OCI-LY7 (cell line): ENCODE data around the gene UBE2E1. TPM values are rescaled to one million over a fixed set of nuclear protein-coding genes. Genes with fewer than 3 reads are reported as not detected.

Experiments used
- Bru-seq: library from RNA; stranded (reverse); fragments of 400-500 nt; gene quantifications from one replicate; lab custom pipeline; 2021; lab: Mats Ljungman, UMichigan
- BruChase-seq, 2 experiments: library from RNA; stranded (reverse); fragments of 400-500 nt; gene quantifications; one replicate each; lab custom pipeline; 2021; lab: Mats Ljungman, UMichigan
- BruUV-seq: library from RNA; stranded (reverse); fragments of 400-500 nt; replicated peaks from 2 replicates; lab custom pipeline; 2021; lab: Mats Ljungman, UMichigan
- CTCF ChIA-PET: fragments of 300-600 bp; sonication (Branson Sonifier 250); formaldehyde crosslinking; loops from one replicate; lab custom pipeline; 2022; ENCODE audit warnings: antibody characterized with exemption; ENCODE audit not compliant: unreplicated experiment; lab: Charles Lee
- POLR2A ChIA-PET: fragments of 300-600 bp; sonication (Branson Sonifier 250); formaldehyde crosslinking; loops from one replicate; lab custom pipeline; 2022; ENCODE audit warnings: antibody characterized with exemption; lab: Charles Lee
- DNase-seq: peaks from one replicate; pipeline ENCODE4 v3.0.0-alpha.2; 2015; ENCODE audit warnings: low spot score
- H2AFZ ChIP-seq: fragments of 200-600 bp; sonication (generic), shearing (Covaris generic); 2 replicates; pipeline ENCODE4 v1.6.1; 2014; ENCODE audit warnings: mild to moderate bottlenecking, antibody characterized with exemption, low read length, moderate library complexity
- H3K27ac ChIP-seq: fragments of 200-600 bp; sonication (generic); 2 replicates; pipeline ENCODE4 v1.5.1; 2014; ENCODE audit warnings: mixed run types, low read depth, mild to moderate bottlenecking, moderate library complexity, low read length, inconsistent platforms; ENCODE audit not compliant: poor library complexity, severe bottlenecking
- H3K36me3 ChIP-seq: fragments of 200-600 bp; sonication (generic); 2 replicates; pipeline ENCODE4 v1.6.1; 2014; ENCODE audit warnings: mild to moderate bottlenecking, antibody characterized with exemption, low read length, moderate library complexity, mixed read lengths; ENCODE audit not compliant: insufficient read depth
- H3K4me1 ChIP-seq: fragments of 200-600 bp; sonication (generic); 2 replicates; pipeline ENCODE4 v1.5.1; 2014; ENCODE audit warnings: mild to moderate bottlenecking, low read length; ENCODE audit not compliant: insufficient read depth, poor library complexity, severe bottlenecking
- H3K4me2 ChIP-seq: fragments of 200-600 bp; sonication (generic); 2 replicates; pipeline ENCODE4 v1.6.1; 2014; ENCODE audit warnings: mild to moderate bottlenecking, low read length
- H3K4me3 ChIP-seq: fragments of 200-600 bp; sonication (generic); 2 replicates; pipeline ENCODE4 v1.5.1; 2014; ENCODE audit warnings: mild to moderate bottlenecking, low read depth, low read length; ENCODE audit not compliant: poor library complexity, severe bottlenecking
- H3K79me2 ChIP-seq: fragments of 200-600 bp; sonication (generic); 2 replicates; pipeline ENCODE4 v1.6.1; 2016; ENCODE audit warnings: low read depth, mild to moderate bottlenecking, low read length, moderate library complexity, mixed read lengths; ENCODE audit not compliant: insufficient read depth
- H3K9me2 ChIP-seq: fragments of 200-600 bp; sonication (generic); 2 replicates; pipeline ENCODE4 v1.6.1; 2016; ENCODE audit warnings: mild to moderate bottlenecking, low read length, mixed read lengths; ENCODE audit not compliant: insufficient read depth
- H3K9me3 ChIP-seq: fragments of 200-600 bp; sonication (generic); 2 replicates; pipeline ENCODE4 v1.6.1; 2014; ENCODE audit warnings: mild to moderate bottlenecking, mixed run types, low read length, mixed read lengths
- H4K20me1 ChIP-seq: fragments of 200-600 bp; sonication (generic); 2 replicates; pipeline ENCODE4 v1.6.1; 2014; ENCODE audit warnings: mild to moderate bottlenecking, antibody characterized with exemption, low read length, moderate library complexity, mixed read lengths; ENCODE audit not compliant: insufficient read depth
- EZH2phosphoT487 ChIP-seq: fragments of 200-600 bp; sonication (generic); IDR thresholded peaks from 2 replicates; pipeline ENCODE4 v1.6.1; 2018; ENCODE audit warnings: low read depth, borderline replicate concordance, mild to moderate bottlenecking, mixed run types, antibody characterized with exemption, low read length, moderate library complexity, mixed read lengths
- intact Hi-C: fragments of 100-400 bp; cut with micrococcal nuclease; formaldehyde crosslinking; loops from one replicate; pipeline ENCODE4 v1.10.0; 2022; ENCODE audit not compliant: unreplicated experiment
- long read RNA-seq: library from polyadenylated mRNA; stranded (forward); transcript quantifications from one replicate; pipeline ENCODE4 v2.0.0, GENCODE V29; 2022
- total RNA-seq, 2 experiments: library from RNA; depleted of rRNA in 1 of 2; stranded (reverse); fragments of >200 nt in 1 of 2; shearing (Covaris generic) in 1 of 2; gene quantifications; 2 replicates each; pipeline ENCODE4 v1.2.3, GENCODE V29; 2014 to 2022
- TF ChIP-seq, protein P1 (sequence below): fragments of 200-600 bp; sonication (generic); conservative IDR thresholded peaks from 2 replicates; pipeline ENCODE4 v1.5.1; 2014; ENCODE audit warnings: mild to moderate bottlenecking, antibody characterized with exemption, low read length, moderate library complexity, mixed read lengths

Gene UBE2E1
- total RNA-seq (2014; rRNA removed; shearing (Covaris generic)) (96.7 and 126 TPM in 2 replicates), total RNA-seq (2022) (142 and 167 TPM in 2 replicates), Bru-seq, nascent RNA (percentile 93 among the genes with signal in this experiment), BruChase-seq, experiment 1, labeled RNA remaining after a 6-hour chase (percentile 93 among the genes with signal in this experiment), BruChase-seq, experiment 2, labeled RNA remaining after a 2-hour chase (percentile 85 among the genes with signal in this experiment)
- long read RNA-seq, partial matches to known transcripts: 2 of 17 reads
- long read RNA-seq, other reads (novel, unspliced or antisense): 14 of 17 reads

- DNase-seq: peak; percentile 87
- Histone ChIP-seq H3K27ac (peak within 1 kb of the TSS; percentile 47), H4K20me1 (peaks cover 18% of the 10 kb centered on the region; the same call in 1 of the 2 replicates), H3K9me3 (no peaks in the 10 kb centered on the region), H3K79me2 (peaks cover 43% of the 10 kb centered on the region; the same call in 1 of the 2 replicates), H3K9me2 (no peaks in the 10 kb centered on the region), H3K4me2 (peak within 1 kb of the TSS; percentile 88), H3K4me3 (peak within 1 kb of the TSS; percentile 85), H2AFZ (peak within 1 kb of the TSS; percentile 83), H3K4me1 (peaks cover 48% of the 10 kb centered on the region), H3K36me3 (peaks cover 23% of the 10 kb centered on the region)
- no TSS peak for BruUV-seq
- TF ChIP-seq, protein P1, sequence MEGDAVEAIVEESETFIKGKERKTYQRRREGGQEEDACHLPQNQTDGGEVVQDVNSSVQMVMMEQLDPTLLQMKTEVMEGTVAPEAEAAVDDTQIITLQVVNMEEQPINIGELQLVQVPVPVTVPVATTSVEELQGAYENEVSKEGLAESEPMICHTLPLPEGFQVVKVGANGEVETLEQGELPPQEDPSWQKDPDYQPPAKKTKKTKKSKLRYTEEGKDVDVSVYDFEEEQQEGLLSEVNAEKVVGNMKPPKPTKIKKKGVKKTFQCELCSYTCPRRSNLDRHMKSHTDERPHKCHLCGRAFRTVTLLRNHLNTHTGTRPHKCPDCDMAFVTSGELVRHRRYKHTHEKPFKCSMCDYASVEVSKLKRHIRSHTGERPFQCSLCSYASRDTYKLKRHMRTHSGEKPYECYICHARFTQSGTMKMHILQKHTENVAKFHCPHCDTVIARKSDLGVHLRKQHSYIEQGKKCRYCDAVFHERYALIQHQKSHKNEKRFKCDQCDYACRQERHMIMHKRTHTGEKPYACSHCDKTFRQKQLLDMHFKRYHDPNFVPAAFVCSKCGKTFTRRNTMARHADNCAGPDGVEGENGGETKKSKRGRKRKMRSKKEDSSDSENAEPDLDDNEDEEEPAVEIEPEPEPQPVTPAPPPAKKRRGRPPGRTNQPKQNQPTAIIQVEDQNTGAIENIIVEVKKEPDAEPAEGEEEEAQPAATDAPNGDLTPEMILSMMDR: no peak
- no peak for TF ChIP-seq EZH2phosphoT487
- intact Hi-C loops: loop anchor here (2.0 to 10.0 kb wide), 8 partner anchors 45 to 881 kb away; partner anchors contain the start of genes NR1D2 and UBE2E2
- ChIA-PET CTCF (no interaction called here), POLR2A (interaction anchor here (0.6 to 1.5 kb wide), 4 partner anchors 14 to 421 kb away, joined by 3 to 4 read pairs (median 4); no protein-coding TSS in a partner anchor)
Measured at GRCh38 chr3:23805633-23806533, at the start of gene UBE2E1. UBE2E1 (plus strand) TSS chr3:23805955; CDS start chr3:23807270, 1,315 bp downstream.

DNA sequence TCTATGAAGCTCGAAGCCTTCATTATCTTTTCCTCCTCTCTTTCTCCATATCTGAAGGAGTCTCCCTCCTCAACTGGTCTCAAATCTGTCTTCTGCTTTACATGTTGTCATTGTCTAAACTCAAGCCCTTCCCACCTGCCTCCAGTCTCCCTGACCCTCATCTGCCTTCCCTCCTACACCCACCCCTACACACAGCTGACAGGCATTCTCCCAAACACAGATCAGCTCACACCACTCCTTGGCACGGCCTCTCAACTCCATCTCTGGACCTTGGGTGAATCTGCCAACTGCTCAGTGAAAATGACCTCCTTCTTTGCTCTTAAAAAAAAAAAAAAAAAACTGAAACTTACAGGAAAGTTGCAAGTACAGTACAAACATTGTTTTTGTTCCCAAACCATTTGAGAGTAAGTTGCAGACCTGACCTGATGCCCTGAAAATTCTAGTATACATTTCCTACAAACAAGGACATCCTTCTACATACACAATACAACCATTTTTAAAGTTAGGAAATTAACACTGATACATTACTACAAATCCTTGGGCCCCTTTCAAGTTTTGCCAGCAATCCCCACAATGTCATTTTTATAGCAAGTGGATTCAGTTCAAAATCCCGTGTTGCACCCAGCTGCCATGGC is 49.4 kb upstream of the UBE2E1 start:
- intact Hi-C loops: no loop called here
- no TSS peak for BruUV-seq
- ChIA-PET CTCF (interaction anchor here (0.6 to 0.8 kb wide), 2 partner anchors 96 to 183 kb away, joined by 3 read pairs; no protein-coding TSS in a partner anchor), POLR2A (interaction anchor here (0.8 to 1.6 kb wide), 6 partner anchors 13 to 418 kb away, joined by 3 to 8 read pairs (median 4); no protein-coding TSS in a partner anchor)
- DNase-seq: peak; percentile 13
- peaks cover 58% of the 10 kb centered on the region for H3K4me1 ChIP-seq
- TF ChIP-seq EZH2phosphoT487: no peak
- TF ChIP-seq, protein P1: no peak
- H3K36me3 ChIP-seq: no peaks in the 10 kb centered on the region
- H2AFZ ChIP-seq: peak overlapping the region; percentile 77; the same call in 1 of the 2 replicates
- H3K79me2 ChIP-seq: no peaks in the 10 kb centered on the region
- no peak overlapping the region for H3K27ac ChIP-seq
- H3K4me3 ChIP-seq: no peak overlapping the region
- peak overlapping the region; percentile 3; the same call in 1 of the 2 replicates for H3K4me2 ChIP-seq
- H3K9me3 ChIP-seq: no peaks in the 10 kb centered on the region
- H3K9me2 ChIP-seq: no peaks in the 10 kb centered on the region
- H4K20me1 ChIP-seq: no peaks in the 10 kb centered on the region
